Activated CD8-positive, alpha-beta memory T cell treated with anti-CD3 and anti-CD28 coated beads, Interleukin-2, amount 10 ng/mL, durations not matched to agents 7 days and 5 days (primary cell): Measurements from ENCODE around the gene RGS14. TPM values are rescaled to one million over a fixed set of nuclear protein-coding genes. Genes with fewer than 3 reads are reported as not detected.

ENCODE experiments used
- ATAC-seq: fragments of 150-1000 bp; cut with Tn5 transposase; one replicate; pipeline ENCODE4 v1.10.0; 2021; ENCODE audit warnings: moderate library complexity
- CTCF ChIA-PET: fragments of 350-600 bp; sonication (Branson Sonifier 250); formaldehyde crosslinking; loops from one replicate; lab custom pipeline; 2021; ENCODE audit warnings: antibody characterized with exemption; lab: Charles Lee
- DNase-seq: peaks from one replicate; pipeline ENCODE4 v3.0.0-alpha.2; 2020
- H3K27ac Mint-ChIP-seq: one replicate; pipeline ENCODE4 v1.8.0; 2021; ENCODE audit warnings: mild to moderate bottlenecking, mixed read lengths
- H3K27me3 Mint-ChIP-seq: one replicate; pipeline ENCODE4 v1.8.0; 2021; ENCODE audit warnings: mixed read lengths
- H3K36me3 Mint-ChIP-seq: one replicate; pipeline ENCODE4 v1.8.0; 2021; ENCODE audit warnings: mild to moderate bottlenecking, mixed read lengths
- H3K4me1 Mint-ChIP-seq: one replicate; pipeline ENCODE4 v1.8.0; 2021; ENCODE audit warnings: mixed read lengths
- H3K4me3 Mint-ChIP-seq: one replicate; pipeline ENCODE4 v1.8.0; 2021; ENCODE audit warnings: mild to moderate bottlenecking, moderate library complexity, mixed read lengths
- H3K9me3 Mint-ChIP-seq: one replicate; pipeline ENCODE4 v1.8.0; 2022; ENCODE audit warnings: low read depth, mixed read lengths
- total RNA-seq, 2 experiments: library from RNA; stranded (reverse); gene quantifications; one replicate each; pipeline ENCODE4 v1.2.3, GENCODE V29; 2021

RGS14 gene
- total RNA-seq, 2 experiments from 2014 or later, result 52.3 to 93.0 TPM

- no peak overlapping the region for H3K27ac Mint-ChIP-seq
- DNase-seq (no peak), ATAC-seq (no peak)
- H3K27me3 Mint-ChIP-seq, result no peaks in the 10 kb centered on the region
- H3K9me3 Mint-ChIP-seq, result no peaks in the 10 kb centered on the region
- peaks cover 47% of the 10 kb centered on the region for H3K4me1 Mint-ChIP-seq
- CTCF ChIA-PET, result interaction anchor here (0.8 to 3.4 kb wide), 2 partner anchors 35 to 46 kb away, joined by 3 to 17 read pairs; no protein-coding TSS in a partner anchor
- peaks cover 45% of the 10 kb centered on the region for H3K36me3 Mint-ChIP-seq
- no peak overlapping the region for H3K4me3 Mint-ChIP-seq
Measured at GRCh38 chr5:177344891-177345290, 12.8 kb upstream of the RGS14 start.

- Mint-ChIP-seq H3K27ac (no peak overlapping the region), H3K4me1 (peaks cover 48% of the 10 kb centered on the region), H3K4me3 (peak overlapping the region; percentile 26), H3K9me3 (no peaks in the 10 kb centered on the region), H3K27me3 (no peaks in the 10 kb centered on the region), H3K36me3 (peaks cover 35% of the 10 kb centered on the region)
- no peak for ATAC-seq
- no peak for DNase-seq
- CTCF ChIA-PET, result interaction anchor here (1.0 to 3.4 kb wide), 6 partner anchors 10 to 44 kb away, joined by 3 to 17 read pairs (median 6); partner anchors contain the start of gene RGS14
Measured at GRCh38 chr5:177346820-177347219, 10.9 kb upstream of the RGS14 start.

GRCh38 chr5:177347699-177348098 is 10.0 kb upstream of the RGS14 start:
- DNase-seq, result no peak
- CTCF ChIA-PET, result interaction anchor here (2.3 to 3.4 kb wide), 3 partner anchors 9 to 38 kb away, joined by 8 to 17 read pairs (median 9); partner anchors contain the start of gene RGS14
- Mint-ChIP-seq H3K9me3 (no peaks in the 10 kb centered on the region), H3K36me3 (peaks cover 34% of the 10 kb centered on the region), H3K27ac (no peak overlapping the region), H3K27me3 (no peaks in the 10 kb centered on the region), H3K4me1 (peaks cover 52% of the 10 kb centered on the region), H3K4me3 (peak overlapping the region; percentile 26)
- no peak for ATAC-seq

- H3K4me1 Mint-ChIP-seq, result peaks cover 50% of the 10 kb centered on the region
Measured at GRCh38 chr5:177349362-177349647, 8.4 kb upstream of the RGS14 start.

GRCh38 chr5:177349762-177350161 is 8.0 kb upstream of the RGS14 start:
- H3K9me3 Mint-ChIP-seq, result no peaks in the 10 kb centered on the region
- H3K27ac Mint-ChIP-seq, result peak overlapping the region; percentile 11
- DNase-seq (no peak), ATAC-seq (no peak)
- CTCF ChIA-PET, result interaction anchor here (0.9 to 4.0 kb wide), 7 partner anchors 20 to 236 kb away, joined by 3 to 28 read pairs (median 14); partner anchors contain the start of genes PRELID1 and RAB24
- H3K36me3 Mint-ChIP-seq, result peaks cover 31% of the 10 kb centered on the region
- H3K4me3 Mint-ChIP-seq, result peak overlapping the region; percentile 98
- no peaks in the 10 kb centered on the region for H3K27me3 Mint-ChIP-seq
- peaks cover 54% of the 10 kb centered on the region for H3K4me1 Mint-ChIP-seq

More at GRCh38 chr5:177349362-177349647, 8.4 kb upstream of the RGS14 start:
- Mint-ChIP-seq H3K27ac (no peak overlapping the region), H3K4me3 (peak overlapping the region; percentile 38), H3K36me3 (peaks cover 28% of the 10 kb centered on the region), H3K27me3 (no peaks in the 10 kb centered on the region), H3K9me3 (no peaks in the 10 kb centered on the region)
- ATAC-seq (no peak), DNase-seq (no peak)
- CTCF ChIA-PET, result interaction anchor here (0.6 to 4.0 kb wide), 13 partner anchors 12 to 235 kb away, joined by 3 to 28 read pairs (median 3); partner anchors contain the start of genes PRELID1 and RAB24

- Mint-ChIP-seq H3K27me3 (no peaks in the 10 kb centered on the region), H3K4me1 (peaks cover 62% of the 10 kb centered on the region), H3K27ac (peak overlapping the region; percentile 100), H3K4me3 (peak overlapping the region; percentile 98), H3K36me3 (peaks cover 32% of the 10 kb centered on the region), H3K9me3 (peaks cover 2% of the 10 kb centered on the region)
- no peak for ATAC-seq
- no peak for DNase-seq
- CTCF ChIA-PET, result interaction anchor here (0.8 to 4.0 kb wide), 19 partner anchors 10 to 237 kb away, joined by 3 to 28 read pairs (median 7); no protein-coding TSS in a partner anchor
Measured at GRCh38 chr5:177350776-177351391, 6.8 kb upstream of the RGS14 start.

- Mint-ChIP-seq H3K36me3 (peaks cover 28% of the 10 kb centered on the region), H3K4me1 (peaks cover 65% of the 10 kb centered on the region), H3K27ac (peak within 1 kb of the TSS; percentile 100), H3K4me3 (peak within 1 kb of the TSS; percentile 98), H3K27me3 (no peaks in the 10 kb centered on the region), H3K9me3 (peaks cover 2% of the 10 kb centered on the region)
- peak; percentile 99 for ATAC-seq
- peak; percentile 96 for DNase-seq
- CTCF ChIA-PET, result interaction anchor here (0.7 to 4.0 kb wide), 27 partner anchors 9 to 238 kb away, joined by 3 to 28 read pairs (median 4); no protein-coding TSS in a partner anchor
Measured at GRCh38 chr5:177351392-177352329, 6.1 kb upstream of the RGS14 start, which contains the start of gene LMAN2. TSS of gene LMAN2 (minus strand) at chr5:177351668. CDS start at chr5:177351647, 21 bp downstream.

GRCh38 chr5:177353093-177353492 is 4.6 kb upstream of the RGS14 start:
- Mint-ChIP-seq H3K4me3 (peak overlapping the region; percentile 8), H3K36me3 (peaks cover 19% of the 10 kb centered on the region), H3K27me3 (no peaks in the 10 kb centered on the region), H3K4me1 (peaks cover 64% of the 10 kb centered on the region), H3K9me3 (peaks cover 2% of the 10 kb centered on the region), H3K27ac (no peak overlapping the region)
- CTCF ChIA-PET, result interaction anchor here (1.5 to 2.7 kb wide), 6 partner anchors 8 to 54 kb away, joined by 4 to 13 read pairs (median 6); partner anchors contain the start of gene MXD3
- ATAC-seq (no peak), DNase-seq (no peak)

GRCh38 chr5:177354256-177354655 is 3.5 kb upstream of the RGS14 start:
- peaks cover 61% of the 10 kb centered on the region for H3K4me1 Mint-ChIP-seq
- no peak for ATAC-seq
- DNase-seq, result no peak
- H3K4me3 Mint-ChIP-seq, result no peak overlapping the region
- H3K27me3 Mint-ChIP-seq, result no peaks in the 10 kb centered on the region
- H3K9me3 Mint-ChIP-seq, result peaks cover 2% of the 10 kb centered on the region
- peaks cover 20% of the 10 kb centered on the region for H3K36me3 Mint-ChIP-seq
- CTCF ChIA-PET, result interaction anchor here (1.1 to 22.1 kb wide), 3 partner anchors 15 to 42 kb away, joined by 3 to 405 read pairs (median 5); partner anchors contain the start of genes MXD3 and SLC34A1
- no peak overlapping the region for H3K27ac Mint-ChIP-seq

GRCh38 chr5:177354711-177355110 is 3.0 kb upstream of the RGS14 start:
- Mint-ChIP-seq H3K27me3 (no peaks in the 10 kb centered on the region), H3K9me3 (peaks cover 2% of the 10 kb centered on the region), H3K4me1 (peaks cover 61% of the 10 kb centered on the region), H3K27ac (peak overlapping the region; percentile 22), H3K4me3 (no peak overlapping the region), H3K36me3 (peaks cover 20% of the 10 kb centered on the region)
- DNase-seq (no peak), ATAC-seq (no peak)
- CTCF ChIA-PET, result interaction anchor here (0.8 to 22.1 kb wide), 6 partner anchors 15 to 48 kb away, joined by 3 to 405 read pairs (median 4); partner anchors contain the start of genes MXD3, PFN3 and SLC34A1

GRCh38 chr5:177355162-177355867 is 2.4 kb upstream of the RGS14 start:
- peaks cover 61% of the 10 kb centered on the region for H3K4me1 Mint-ChIP-seq
- no peak overlapping the region for H3K27ac Mint-ChIP-seq
- peaks cover 25% of the 10 kb centered on the region for H3K36me3 Mint-ChIP-seq
- ATAC-seq, result no peak
- no peaks in the 10 kb centered on the region for H3K27me3 Mint-ChIP-seq
- CTCF ChIA-PET, result interaction anchor here (0.8 to 22.1 kb wide), 10 partner anchors 9 to 48 kb away, joined by 3 to 405 read pairs (median 7); partner anchors contain the start of genes MXD3, PFN3 and SLC34A1
- peaks cover 2% of the 10 kb centered on the region for H3K9me3 Mint-ChIP-seq
- no peak for DNase-seq
- no peak overlapping the region for H3K4me3 Mint-ChIP-seq

- peaks cover 59% of the 10 kb centered on the region for H3K4me1 Mint-ChIP-seq
Measured at GRCh38 chr5:177355868-177356168, 1.9 kb upstream of the RGS14 start.

More at GRCh38 chr5:177355868-177356168, 1.9 kb upstream of the RGS14 start:
- Mint-ChIP-seq H3K4me3 (no peak overlapping the region), H3K27me3 (no peaks in the 10 kb centered on the region), H3K9me3 (peaks cover 2% of the 10 kb centered on the region), H3K27ac (no peak overlapping the region), H3K36me3 (peaks cover 25% of the 10 kb centered on the region)
- no peak for DNase-seq
- CTCF ChIA-PET, result interaction anchor here (1.2 to 22.1 kb wide), 8 partner anchors 9 to 47 kb away, joined by 3 to 405 read pairs (median 10); partner anchors contain the start of genes MXD3, PFN3 and SLC34A1
- no peak for ATAC-seq
